ENCODE data around the gene RANBP3L. TPM values are rescaled to one million over a fixed set of nuclear protein-coding genes. Genes with fewer than 3 reads are reported as not detected.

The RANBP3L gene
- total and polyA plus RNA-seq, 2 experiments from 2014 or later, result not detected

- TF ChIP-seq ZNF462 (CRISPR knock-in tag; IDR thresholded peaks at IDR 0.05) (no peak), POLR2AphosphoS5 (IDR thresholded peaks at IDR 0.05; ENCODE audit: low read depth) (no peak), CREB1 (CRISPR knock-in tag; IDR thresholded peaks at IDR 0.05; ENCODE audit: low read depth) (no peak)
Measured at GRCh38 chr5:36304095-36304805, 2.5 kb upstream of the RANBP3L start (continued).

GRCh38 chr5:36300927-36301540, 668 bp downstream of the RANBP3L start:
- no peak for DNase-seq (ENCODE audit: low spot score)
- TF ChIP-seq CTCF (conservative IDR thresholded peaks at IDR 0.05; ENCODE audit: low read depth in 2 of 2), result no peak
- no peak for TF ChIP-seq JUNB (IDR thresholded peaks at IDR 0.05; ENCODE audit: unreplicated experiment)
- TF ChIP-seq EZH2phosphoT487 (IDR thresholded peaks at IDR 0.05; ENCODE audit: unreplicated experiment), result no peak
- TF ChIP-seq ETS1 (IDR thresholded peaks at IDR 0.05), result no peak

More at GRCh38 chr5:36300927-36301540, 668 bp downstream of the RANBP3L start:
- Histone ChIP-seq H3K36me3 (ENCODE audit: insufficient read depth) (no peaks in the 10 kb centered on the region), H3K9me2 (ENCODE audit: insufficient read depth) (no peaks in the 10 kb centered on the region), H2AFZ (no peak overlapping the region; the same call in 1 of the 2 replicates), H3K4me1 (ENCODE audit: insufficient read depth) (peaks cover 12% of the 10 kb centered on the region), H3K4me3 (no peak overlapping the region), H3K79me2 (replicated peaks; ENCODE audit: insufficient read depth) (no peaks in the 10 kb centered on the region), H3K4me2 (no peak overlapping the region), H3F3A (replicated peaks; ENCODE audit: low read depth) (no peaks in the 10 kb centered on the region), H3K27ac (ENCODE audit: low read depth) (no peak overlapping the region), H4K20me1 (replicated peaks; ENCODE audit: insufficient read depth) (no peaks in the 10 kb centered on the region), H3K27me3 (ENCODE audit: insufficient read depth) (no peaks in the 10 kb centered on the region)
- Mint-ChIP-seq H3K36me3 (ENCODE audit: low read depth) (no peaks in the 10 kb centered on the region), H3K27me3 (ENCODE audit: insufficient read depth, low read depth, poor library complexity) (no peaks in the 10 kb centered on the region), H3K27ac (no peak overlapping the region; the same call in 1 of the 2 replicates), H3K4me3 (no peak overlapping the region), H3K9me3 (no peaks in the 10 kb centered on the region), H3K4me1 (peaks cover 6% of the 10 kb centered on the region; the same call in 2 of the 3 replicates)
- no peak for ATAC-seq

Data from GM23338 (cell line).